ENCODE data around the gene ZNF341. TPM values are rescaled to one million over a fixed set of nuclear protein-coding genes. Genes with fewer than 3 reads are reported as not detected.

Gene ZNF341
- total and polyA plus RNA-seq, 9 of the 15 experiments (the other 6 are each of a cell fraction or from before 2014, with no cell fraction given): 0.08 to 2.6 (median 1.0) TPM

- intact Hi-C loops (cut with micrococcal nuclease) (no loop called here), in situ Hi-C loops (cut with MboI) (no loop called here)
- H3K4me2 ChIP-seq (ENCODE audit: insufficient read depth, low read length): no peak overlapping the region
- CTCF ChIA-PET (ENCODE audit: low intra/inter-chr PET ratio): no interaction called here
- ATAC-seq (no peak), DNase-seq (ENCODE audit: extremely low read depth in 1 of 4, low spot score in 3 of 4) (no peak), FAIRE-seq (no peak)
- no peak overlapping the region for H2AFZ ChIP-seq (ENCODE audit: low read depth, low read length)
- H3K9me1 ChIP-seq (ENCODE audit: control insufficient read depth, insufficient read depth, low read length): no peaks in the 10 kb centered on the region
- WGBS (ENCODE audit: insufficient coverage, low coverage, missing lambda C conversion rate): 85% methylated on average over 5 of the region's 5 CpGs
- TF ChIP-seq HIVEP1 (CRISPR knock-in tag; IDR thresholded peaks at IDR 0.05) (no peak), CEBPZ (IDR thresholded peaks at IDR 0.05; ENCODE audit: borderline replicate concordance, low read depth, low read length) (no peak), HBP1 (CRISPR knock-in tag; IDR thresholded peaks at IDR 0.05) (no peak), DIDO1 (tag; IDR thresholded peaks at IDR 0.05; ENCODE audit: low read depth) (no peak), ZNF586 (CRISPR knock-in tag; conservative IDR thresholded peaks at IDR 0.05) (no peak), ZFPM2 (CRISPR knock-in tag; IDR thresholded peaks at IDR 0.05) (no peak), HDAC3 (IDR thresholded peaks at IDR 0.05; ENCODE audit: borderline replicate concordance, partially characterized antibody) (no peak), KDM4B (IDR thresholded peaks at IDR 0.05; ENCODE audit: borderline replicate concordance in 2 of 2, low read depth in 1 of 2) (no peak), EP300 (IDR thresholded peaks at IDR 0.05; ENCODE audit: low read length) (no peak), KDM5B (IDR thresholded peaks at IDR 0.05; ENCODE audit: insufficient replicate concordance, low read depth, low read length) (no peak), RAD51 (IDR thresholded peaks at IDR 0.05; ENCODE audit: borderline replicate concordance, low read depth) (no peak)
- H3K27ac ChIP-seq (ENCODE audit: extremely low read depth, low read depth, low read length): no peak overlapping the region
- BruUV-seq (replicated peaks): no TSS peak
- H3K9me3 ChIP-seq (replicated peaks; ENCODE audit: control insufficient read depth, insufficient read depth, low read depth, low read length): no peaks in the 10 kb centered on the region
- no peak overlapping the region for H3K4me3 ChIP-seq
- H4K20me1 ChIP-seq (replicated peaks; ENCODE audit: control insufficient read depth, insufficient read depth, low read length): peaks cover 12% of the 10 kb centered on the region
- H3K79me2 ChIP-seq (ENCODE audit: control insufficient read depth, insufficient read depth, low read length): peaks cover 67% of the 10 kb centered on the region; the same call in 2 of the 3 replicates
- no peaks in the 10 kb centered on the region for H3K36me3 ChIP-seq (ENCODE audit: control insufficient read depth, insufficient read depth, low read length)
- no peak overlapping the region for H3K9ac ChIP-seq (ENCODE audit: insufficient read depth in 1 of 2, low read depth in 2 of 2, low read length in 2 of 2)
- peaks cover 0 to 3% of the 10 kb centered on the region in 2 experiments; a peak in 3 of 5 replicates for H3K4me1 ChIP-seq (replicated peaks in 1 of 2; ENCODE audit: control insufficient read depth in 2 of 2, insufficient read depth in 2 of 2, low read length in 2 of 2)
- POLR2A ChIA-PET: no interaction called here
- no peaks in the 10 kb centered on the region for H3K27me3 ChIP-seq (ENCODE audit: control insufficient read depth in 2 of 2, insufficient read depth in 2 of 2, low read length in 2 of 2)
Observed at GRCh38 chr20:33822991-33823390, 91.2 kb downstream of the ZNF341 start.

All from K562 (cell line).